Central memory CD8-positive, alpha-beta T cell (primary cell): ENCODE measurements around the gene NCK2.

ENCODE experiments used
- ATAC-seq: fragments of 150-1000 bp; cut with Tn5 transposase; replicated peaks from 2 replicates; pipeline ENCODE4 v1.10.0; 2022; ENCODE audit warnings: mild to moderate bottlenecking, moderate FRiP score, moderate number of reproducible peaks; ENCODE audit not compliant: poor library complexity, severe bottlenecking; ENCODE audit errors: extremely low read depth
- DNase-seq, 2 donors: peaks; one replicate each; pipeline ENCODE4 v3.0.0; 2021; ENCODE audit warnings: low spot score in 2 of 2
- H3K27ac Mint-ChIP-seq: one replicate; pipeline ENCODE4 v1.8.0; 2022; ENCODE audit warnings: low read depth, mild to moderate bottlenecking, moderate library complexity, mixed read lengths
- H3K27me3 Mint-ChIP-seq: one replicate; pipeline ENCODE4 v1.8.0; 2022; ENCODE audit warnings: mixed read lengths
- H3K36me3 Mint-ChIP-seq: one replicate; pipeline ENCODE4 v1.8.0; 2022; ENCODE audit warnings: mild to moderate bottlenecking, moderate library complexity, mixed read lengths; ENCODE audit not compliant: insufficient read depth
- H3K4me1 Mint-ChIP-seq: one replicate; pipeline ENCODE4 v1.8.0; 2022; ENCODE audit warnings: mixed read lengths
- H3K4me3 Mint-ChIP-seq: one replicate; pipeline ENCODE4 v1.8.0; 2022; ENCODE audit warnings: mild to moderate bottlenecking, moderate library complexity, mixed read lengths
- H3K9me3 Mint-ChIP-seq: one replicate; pipeline ENCODE4 v1.8.0; 2022; ENCODE audit warnings: mixed read lengths

Gene NCK2

GRCh38 chr2:105919191-105919811, 174.6 kb downstream of the NCK2 start:
- Mint-ChIP-seq H3K9me3 (peaks cover 3% of the 10 kb centered on the region), H3K27me3 (no peaks in the 10 kb centered on the region), H3K36me3 (peaks cover 5% of the 10 kb centered on the region), H3K4me1 (peaks cover 31% of the 10 kb centered on the region), H3K4me3 (no peak overlapping the region), H3K27ac (no peak overlapping the region)
- DNase-seq (no peak), ATAC-seq (no peak)

DNA sequence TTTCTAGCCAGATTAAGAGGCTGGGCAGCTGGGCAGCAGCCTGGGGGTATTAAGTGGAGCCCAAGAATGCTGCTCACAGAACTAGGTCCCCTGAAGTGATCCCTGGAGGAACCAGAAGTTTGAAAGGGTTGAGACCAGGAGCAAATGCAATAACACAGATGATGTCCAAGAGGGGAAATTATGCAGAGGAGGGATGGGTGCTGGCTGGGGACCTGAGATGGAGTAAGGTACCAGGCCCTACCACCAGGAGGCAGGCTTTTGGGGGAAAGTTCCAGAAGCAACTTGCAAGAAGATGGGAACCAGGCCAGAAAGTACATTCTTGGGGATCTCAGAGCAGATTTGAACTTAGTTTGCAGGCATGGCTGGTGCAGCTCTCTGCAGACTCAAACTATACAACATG, 175.1 kb downstream of the NCK2 start:
- H3K27me3 Mint-ChIP-seq, result no peaks in the 10 kb centered on the region
- DNase-seq (peak; percentile 29 to 37), ATAC-seq (no peak)
- no peak overlapping the region for H3K27ac Mint-ChIP-seq
- H3K4me3 Mint-ChIP-seq, result no peak overlapping the region
- peaks cover 5% of the 10 kb centered on the region for H3K36me3 Mint-ChIP-seq
- no peaks in the 10 kb centered on the region for H3K9me3 Mint-ChIP-seq
- peaks cover 35% of the 10 kb centered on the region for H3K4me1 Mint-ChIP-seq

GRCh38 chr2:105924271-105924670, 179.6 kb downstream of the NCK2 start:
- Mint-ChIP-seq H3K9me3 (no peaks in the 10 kb centered on the region), H3K27me3 (no peaks in the 10 kb centered on the region), H3K4me1 (peaks cover 49% of the 10 kb centered on the region), H3K4me3 (no peak overlapping the region), H3K36me3 (peaks cover 5% of the 10 kb centered on the region), H3K27ac (no peak overlapping the region)
- no peak for ATAC-seq
- DNase-seq, result no peak

DNA sequence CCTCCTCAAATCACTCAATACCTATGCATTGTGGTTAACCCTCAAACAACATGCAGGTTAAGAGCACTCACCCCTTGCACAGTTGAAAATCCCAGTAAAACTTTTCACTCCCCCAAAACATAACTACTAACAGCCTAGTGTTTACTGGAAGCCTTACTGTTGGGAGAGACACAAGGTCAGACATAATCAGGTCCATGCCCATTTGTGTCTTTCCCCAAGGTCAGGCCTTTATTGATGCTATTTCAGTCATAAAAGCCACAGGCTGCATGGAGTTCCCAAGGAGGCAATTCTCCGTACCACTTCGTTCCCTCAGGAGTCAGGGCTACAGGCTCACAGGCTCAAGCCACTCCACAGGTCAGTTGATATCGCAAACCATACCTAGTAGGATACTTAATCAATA, 180.2 kb downstream of the NCK2 start:
- Mint-ChIP-seq H3K27me3 (no peaks in the 10 kb centered on the region), H3K27ac (no peak overlapping the region), H3K36me3 (peaks cover 4% of the 10 kb centered on the region), H3K9me3 (no peaks in the 10 kb centered on the region), H3K4me3 (no peak overlapping the region), H3K4me1 (peaks cover 48% of the 10 kb centered on the region)
- DNase-seq (no peak), ATAC-seq (no peak)

GRCh38 chr2:105925390-105925789, 180.7 kb downstream of the NCK2 start:
- no peak for ATAC-seq
- H3K9me3 Mint-ChIP-seq, result no peaks in the 10 kb centered on the region
- H3K4me3 Mint-ChIP-seq, result no peak overlapping the region
- no peaks in the 10 kb centered on the region for H3K27me3 Mint-ChIP-seq
- H3K4me1 Mint-ChIP-seq, result peaks cover 48% of the 10 kb centered on the region
- peaks cover 4% of the 10 kb centered on the region for H3K36me3 Mint-ChIP-seq
- no peak overlapping the region for H3K27ac Mint-ChIP-seq
- DNase-seq, result no peak

GRCh38 chr2:105926960-105927678, 182.4 kb downstream of the NCK2 start:
- Mint-ChIP-seq H3K9me3 (no peaks in the 10 kb centered on the region), H3K27ac (peak overlapping the region; percentile 62), H3K36me3 (peaks cover 4% of the 10 kb centered on the region), H3K4me3 (peak overlapping the region; percentile 49), H3K27me3 (no peaks in the 10 kb centered on the region), H3K4me1 (peaks cover 49% of the 10 kb centered on the region)
- DNase-seq (peak in 1 of 2 donors; percentile 45), ATAC-seq (peak; percentile 71)

DNA sequence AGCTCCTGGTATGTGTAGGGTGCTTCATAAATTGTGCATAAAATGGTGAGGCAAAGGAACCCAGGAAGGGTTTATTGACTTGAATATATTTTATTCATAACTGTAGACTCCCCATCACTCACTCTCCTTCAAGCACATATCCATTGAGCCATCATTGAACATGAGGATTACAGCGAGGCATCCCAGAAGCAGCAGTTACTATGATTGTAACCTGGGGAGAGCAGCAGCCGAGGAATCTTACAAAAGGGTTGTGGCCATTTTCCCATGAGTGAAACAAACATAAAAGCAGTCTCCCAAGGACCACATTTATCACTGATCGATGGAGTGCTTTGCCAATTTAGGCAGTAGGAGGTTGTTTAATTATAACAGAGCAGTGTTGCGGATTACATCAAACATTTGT, 183.4 kb downstream of the NCK2 start:
- no peaks in the 10 kb centered on the region for H3K27me3 Mint-ChIP-seq
- peaks cover 2% of the 10 kb centered on the region for H3K36me3 Mint-ChIP-seq
- ATAC-seq (no peak), DNase-seq (no peak)
- peak overlapping the region; percentile 62 for H3K27ac Mint-ChIP-seq
- no peak overlapping the region for H3K4me3 Mint-ChIP-seq
- peaks cover 49% of the 10 kb centered on the region for H3K4me1 Mint-ChIP-seq
- no peaks in the 10 kb centered on the region for H3K9me3 Mint-ChIP-seq

DNA sequence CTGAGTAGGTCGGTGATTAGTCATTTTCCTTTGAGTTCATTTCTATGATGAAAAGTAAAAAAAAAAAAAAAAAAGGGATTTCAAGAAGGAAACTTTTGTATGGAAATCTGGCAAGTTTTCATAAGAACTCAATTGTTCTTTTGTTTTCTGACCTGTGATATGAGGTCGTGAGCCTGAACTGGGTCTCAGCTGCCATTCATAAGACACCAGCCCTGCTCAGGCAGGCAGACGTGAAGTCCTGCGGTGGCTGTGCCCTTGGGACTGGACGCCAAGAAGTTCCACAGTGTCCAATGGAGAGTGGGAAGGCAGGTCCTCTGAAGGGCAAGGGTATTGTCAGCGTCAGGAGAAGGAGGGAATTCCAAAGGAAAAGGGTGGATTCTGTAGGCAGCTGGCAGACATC, 183.9 kb downstream of the NCK2 start:
- Mint-ChIP-seq H3K9me3 (no peaks in the 10 kb centered on the region), H3K27ac (peak overlapping the region; percentile 62), H3K36me3 (peaks cover 2% of the 10 kb centered on the region), H3K4me1 (peaks cover 51% of the 10 kb centered on the region), H3K4me3 (peak overlapping the region; percentile 48), H3K27me3 (no peaks in the 10 kb centered on the region)
- no peak for DNase-seq
- no peak for ATAC-seq

GRCh38 chr2:105929516-105929915, 184.8 kb downstream of the NCK2 start:
- Mint-ChIP-seq H3K27ac (no peak overlapping the region), H3K27me3 (no peaks in the 10 kb centered on the region), H3K9me3 (no peaks in the 10 kb centered on the region), H3K36me3 (peaks cover 2% of the 10 kb centered on the region), H3K4me1 (peaks cover 50% of the 10 kb centered on the region), H3K4me3 (peak overlapping the region; percentile 52)
- ATAC-seq, result peak; percentile 86
- DNase-seq, result peak in 1 of 2 donors; percentile 45

DNA sequence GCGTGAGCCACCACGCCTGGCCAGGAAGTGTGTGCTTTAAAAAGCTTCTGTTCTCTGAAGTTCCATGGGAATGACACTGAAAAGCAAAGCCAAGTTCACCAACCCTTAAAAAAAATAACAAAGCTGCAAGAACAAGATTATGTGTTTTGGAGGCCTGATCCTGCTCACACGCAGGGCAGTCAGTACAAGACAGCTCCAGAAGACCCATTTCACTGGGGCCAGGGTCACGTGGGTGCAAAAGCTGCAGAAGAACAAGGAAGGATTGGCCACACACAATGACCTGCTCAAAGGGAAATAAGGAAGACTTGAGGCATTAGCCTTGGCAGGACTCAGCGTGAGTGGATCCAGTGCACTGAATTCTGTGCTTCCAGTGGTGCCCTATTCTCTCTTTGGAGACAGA, 187.9 kb downstream of the NCK2 start:
- Mint-ChIP-seq H3K4me3 (no peak overlapping the region), H3K27me3 (no peaks in the 10 kb centered on the region), H3K27ac (no peak overlapping the region), H3K4me1 (peaks cover 37% of the 10 kb centered on the region), H3K36me3 (peaks cover 2% of the 10 kb centered on the region), H3K9me3 (no peaks in the 10 kb centered on the region)
- no peak for DNase-seq
- ATAC-seq, result no peak

DNA sequence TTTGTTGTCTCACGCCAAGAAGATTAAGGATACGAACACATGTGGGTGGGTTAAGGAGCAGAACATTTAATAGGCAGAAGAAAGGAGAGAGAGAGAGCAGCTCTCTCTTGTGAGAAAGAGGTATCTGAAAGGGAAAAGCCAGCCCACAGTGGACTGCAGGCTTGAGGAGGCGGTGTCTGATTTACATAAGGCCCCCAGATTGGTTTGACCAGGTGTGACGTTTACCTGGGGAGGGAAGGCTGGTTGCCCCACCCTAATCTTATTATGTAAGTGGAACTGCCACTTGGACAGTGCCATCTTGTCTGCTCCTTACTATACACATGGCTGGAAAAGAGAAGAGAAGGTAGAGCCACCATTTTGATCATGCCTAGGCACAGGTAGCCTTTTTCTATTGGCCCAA, 189.2 kb downstream of the NCK2 start:
- Mint-ChIP-seq H3K27me3 (no peaks in the 10 kb centered on the region), H3K9me3 (no peaks in the 10 kb centered on the region), H3K4me1 (peaks cover 24% of the 10 kb centered on the region), H3K36me3 (peaks cover 2% of the 10 kb centered on the region), H3K27ac (no peak overlapping the region), H3K4me3 (no peak overlapping the region)
- DNase-seq (no peak), ATAC-seq (no peak)

DNA sequence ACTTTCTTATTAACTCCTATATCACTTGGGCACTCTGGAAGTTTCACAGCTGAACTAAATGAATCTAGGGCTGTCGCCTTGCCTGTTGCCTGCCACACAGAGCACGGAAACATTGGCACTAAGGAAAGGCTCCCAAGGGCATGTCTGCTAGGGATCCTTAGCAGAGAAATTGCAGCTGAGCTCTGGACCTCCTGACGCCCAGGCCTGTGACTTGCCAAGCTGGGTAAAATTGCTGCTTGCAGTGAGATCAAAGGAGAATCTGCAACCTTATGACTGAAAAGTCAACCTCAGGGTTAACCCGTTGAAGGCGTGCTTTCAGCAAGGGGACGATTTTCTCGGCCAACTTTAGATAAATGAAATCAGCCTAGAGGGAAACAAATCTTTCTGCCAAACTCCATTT, 189.8 kb downstream of the NCK2 start:
- DNase-seq, result peak in 1 of 2 donors; percentile 13
- H3K4me3 Mint-ChIP-seq, result no peak overlapping the region

DNA sequence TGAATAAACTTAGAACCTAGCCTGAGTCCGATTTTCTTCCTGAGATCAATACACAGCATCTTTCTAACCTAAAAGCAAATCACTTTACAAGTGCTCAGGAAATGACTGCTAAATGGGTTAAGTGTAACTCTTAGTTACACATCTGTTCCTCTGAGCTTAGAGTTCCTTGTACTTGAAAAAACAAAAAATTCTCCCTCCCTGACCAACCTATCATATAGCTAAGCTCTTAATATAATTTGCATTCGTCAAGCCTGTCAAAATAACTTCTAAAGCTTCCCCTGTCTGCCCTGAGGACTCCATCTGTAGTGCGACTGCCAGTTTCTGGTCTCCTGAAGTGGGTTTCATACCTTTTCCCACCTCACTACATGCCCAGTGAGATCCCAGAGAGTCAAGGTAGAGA, 190.4 kb downstream of the NCK2 start:
- H3K36me3 Mint-ChIP-seq, result no peaks in the 10 kb centered on the region
- no peaks in the 10 kb centered on the region for H3K9me3 Mint-ChIP-seq
- H3K27me3 Mint-ChIP-seq, result no peaks in the 10 kb centered on the region
- no peak overlapping the region for H3K4me3 Mint-ChIP-seq
- no peak overlapping the region for H3K27ac Mint-ChIP-seq
- DNase-seq, result no peak
- H3K4me1 Mint-ChIP-seq, result peaks cover 13% of the 10 kb centered on the region
- peak; percentile 86 for ATAC-seq

More for the DNA sequence above, 189.8 kb downstream of the NCK2 start:
- ATAC-seq, result peak; percentile 73
- Mint-ChIP-seq H3K27ac (no peak overlapping the region), H3K4me1 (peaks cover 18% of the 10 kb centered on the region), H3K27me3 (no peaks in the 10 kb centered on the region), H3K9me3 (no peaks in the 10 kb centered on the region), H3K36me3 (peaks cover under 1% of the 10 kb centered on the region)
